Tibial artery (tissue), 4 donors: ENCODE data around the gene NFKBIE.

Source experiments
- DNase-seq, 2 donors: peaks; one replicate each; pipeline ENCODE4 v3.0.0-alpha.2; 2019
- H3K27ac ChIP-seq, 2 donors: fragments of 200-600 bp; sonication (generic) in 1 of 2; 1 replicate in 1 of 2; 2 replicates in 1 of 2; pipeline ENCODE4 v1.5.1; 2018 to 2019; ENCODE audit warnings: mild to moderate bottlenecking in 1 of 2
- H3K27me3 ChIP-seq, 2 donors: fragments of 200-600 bp; sonication (generic) in 1 of 2; one replicate each; pipeline versions ENCODE4 v1.5.1 to v1.6.0; 2016 to 2019
- H3K36me3 ChIP-seq, 3 donors: fragments of 200-600 bp; sonication (generic) in 2 of 3; one replicate each; pipeline ENCODE4 v1.5.1; 2016 to 2019; ENCODE audit warnings: mild to moderate bottlenecking in 2 of 3
- H3K4me1 ChIP-seq, 4 donors: fragments of 200-600 bp; sonication (generic) in 2 of 4; 1 replicate in 3 of 4; 2 replicates in 1 of 4; pipeline ENCODE4 v1.5.1; 2016 to 2019
- H3K4me3 ChIP-seq, 2 donors: fragments of 200-600 bp; sonication (generic) in 1 of 2; 1 replicate in 1 of 2; 2 replicates in 1 of 2; pipeline ENCODE4 v1.5.1; 2018 to 2019; ENCODE audit warnings: mild to moderate bottlenecking in 2 of 2
- H3K9me3 ChIP-seq, 3 donors: fragments of 200-600 bp; sonication (generic) in 1 of 3; one replicate each; pipeline ENCODE4 v1.5.1; 2016 to 2019
- CTCF ChIP-seq, 2 experiments: fragments of 200-600 bp in 1 of 2; fragments of 450-650 bp in 1 of 2; IDR thresholded peaks; one replicate each; pipeline ENCODE4 v1.5.1; 2017 to 2019; ENCODE audit warnings: antibody characterized with exemption in 2 of 2, mild to moderate bottlenecking in 1 of 2, moderate library complexity in 1 of 2
- intact Hi-C: fragments of 100-400 bp; cut with DNase I; formaldehyde crosslinking; loops from one replicate; pipeline ENCODE4 v1.15.0; 2023; ENCODE audit warnings: low total_unique reads

The NFKBIE gene

GRCh38 chr6:44305200-44305725 is 39.9 kb upstream of the NFKBIE start:
- H3K4me1 ChIP-seq: no peaks in the 10 kb centered on the region
- H3K27ac ChIP-seq: no peak overlapping the region
- no peak for TF ChIP-seq CTCF (IDR thresholded peaks at IDR 0.05)
- no peaks in the 10 kb centered on the region for H3K9me3 ChIP-seq
- intact Hi-C loops: no loop called here
- no peaks in the 10 kb centered on the region for H3K27me3 ChIP-seq
- H3K4me3 ChIP-seq: no peak overlapping the region
- H3K36me3 ChIP-seq: peaks cover 40 to 100% (median 93%) of the 10 kb centered on the region in 3 donors
- DNase-seq: peak in 1 of 2 donors; percentile 49

- peaks cover 40 to 95% (median 88%) of the 10 kb centered on the region in 3 donors for H3K36me3 ChIP-seq
- no peaks in the 10 kb centered on the region for H3K9me3 ChIP-seq
- H3K27me3 ChIP-seq: no peaks in the 10 kb centered on the region
- TF ChIP-seq CTCF (IDR thresholded peaks at IDR 0.05): peak; percentile 60 to 72
- intact Hi-C loops: no loop called here
- no peaks in the 10 kb centered on the region for H3K4me1 ChIP-seq
- peak in 1 of 2 donors; percentile 63 for DNase-seq
- no peak overlapping the region for H3K4me3 ChIP-seq
- H3K27ac ChIP-seq: no peak overlapping the region
Observed at GRCh38 chr6:44304282-44305199, 39.2 kb upstream of the NFKBIE start.

GRCh38 chr6:44303842-44304241 is 38.5 kb upstream of the NFKBIE start:
- H3K4me3 ChIP-seq: no peak overlapping the region
- H3K9me3 ChIP-seq: no peaks in the 10 kb centered on the region
- H3K27me3 ChIP-seq: no peaks in the 10 kb centered on the region
- intact Hi-C loops: no loop called here
- peak in 1 of 2 donors; percentile 38 for DNase-seq
- H3K27ac ChIP-seq: no peak overlapping the region
- H3K4me1 ChIP-seq: no peaks in the 10 kb centered on the region
- no peak for TF ChIP-seq CTCF (IDR thresholded peaks at IDR 0.05)
- peaks cover 40 to 88% (median 85%) of the 10 kb centered on the region in 3 donors for H3K36me3 ChIP-seq

GRCh38 chr6:44302856-44303255 is 37.5 kb upstream of the NFKBIE start:
- Histone ChIP-seq H3K4me1 (peaks cover 0 to 4% (median 2%) of the 10 kb centered on the region in 4 donors), H3K27ac (no peak overlapping the region), H3K27me3 (peaks cover 0 to 7% of the 10 kb centered on the region in 2 donors), H3K4me3 (no peak overlapping the region), H3K36me3 (peaks cover 40 to 78% (median 75%) of the 10 kb centered on the region in 3 donors), H3K9me3 (no peaks in the 10 kb centered on the region)
- peak in 1 of 2 donors; percentile 59 for DNase-seq
- intact Hi-C loops: no loop called here
- no peak for TF ChIP-seq CTCF (IDR thresholded peaks at IDR 0.05)

GRCh38 chr6:44301782-44302564 is 36.6 kb upstream of the NFKBIE start:
- no peak overlapping the region for H3K27ac ChIP-seq
- H3K4me3 ChIP-seq: no peak overlapping the region
- intact Hi-C loops: no loop called here
- peak in 1 of 2 donors; percentile 50 for DNase-seq
- no peak for TF ChIP-seq CTCF (IDR thresholded peaks at IDR 0.05)
- peaks cover 0 to 13% (median 11%) of the 10 kb centered on the region in 4 donors for H3K4me1 ChIP-seq
- peaks cover 0 to 16% of the 10 kb centered on the region in 2 donors for H3K27me3 ChIP-seq
- peaks cover 40 to 70% (median 68%) of the 10 kb centered on the region in 3 donors for H3K36me3 ChIP-seq
- H3K9me3 ChIP-seq: no peaks in the 10 kb centered on the region
